NB4 (cell line): Measurements from ENCODE around the gene AP4S1.

Experiments used
- DNase-seq: peaks from one replicate; pipeline ENCODE4 v3.0.0; 2010; ENCODE audit warnings: low read depth
- H3K4me3 ChIP-seq: one replicate; pipeline ENCODE4 v1.5.1; 2011; ENCODE audit warnings: mild to moderate bottlenecking, low read depth, low read length, moderate library complexity
- MYC ChIP-seq: IDR thresholded peaks from 2 replicates; pipeline ENCODE4 v1.6.1; 2011; ENCODE audit warnings: low read depth, low read length
- POLR2A ChIP-seq: IDR thresholded peaks from 2 replicates; pipeline ENCODE4 v1.6.1; 2011; ENCODE audit warnings: mild to moderate bottlenecking; ENCODE audit not compliant: insufficient read length; ENCODE audit errors: extremely low read depth
- TF ChIP-seq, protein P1 (sequence below): IDR thresholded peaks from one replicate; pipeline ENCODE4 v1.5.1; 2012; ENCODE audit warnings: low read depth, low read length
- TF ChIP-seq, protein P2 (sequence below): IDR thresholded peaks from 2 replicates; pipeline ENCODE4 v1.6.1; 2011; ENCODE audit warnings: low read depth, low read length

The AP4S1 gene

DNA sequence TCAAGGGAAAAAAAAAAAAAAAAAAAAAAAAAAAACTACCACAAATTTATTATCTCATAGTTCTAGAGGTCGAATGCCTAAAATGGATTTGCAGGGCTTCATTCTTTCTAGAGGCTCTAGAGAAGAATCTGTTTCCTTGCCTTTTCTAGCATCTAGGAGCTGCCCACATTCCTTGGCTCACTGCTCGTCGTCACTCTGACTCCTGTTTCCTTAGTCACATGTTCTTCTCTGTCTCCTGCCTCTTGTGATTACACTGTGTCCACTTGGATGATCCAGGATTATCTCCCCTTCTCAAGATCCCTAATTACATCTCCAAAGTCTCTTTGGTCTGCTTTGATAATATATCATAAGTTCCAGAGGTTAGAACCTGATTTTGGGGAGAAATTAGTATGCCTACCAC, 93.4 kb downstream of the AP4S1 start:
- H3K4me3 ChIP-seq = no peak overlapping the region
- DNase-seq = no peak
- no peak for TF ChIP-seq POLR2A
- TF ChIP-seq, protein P1, sequence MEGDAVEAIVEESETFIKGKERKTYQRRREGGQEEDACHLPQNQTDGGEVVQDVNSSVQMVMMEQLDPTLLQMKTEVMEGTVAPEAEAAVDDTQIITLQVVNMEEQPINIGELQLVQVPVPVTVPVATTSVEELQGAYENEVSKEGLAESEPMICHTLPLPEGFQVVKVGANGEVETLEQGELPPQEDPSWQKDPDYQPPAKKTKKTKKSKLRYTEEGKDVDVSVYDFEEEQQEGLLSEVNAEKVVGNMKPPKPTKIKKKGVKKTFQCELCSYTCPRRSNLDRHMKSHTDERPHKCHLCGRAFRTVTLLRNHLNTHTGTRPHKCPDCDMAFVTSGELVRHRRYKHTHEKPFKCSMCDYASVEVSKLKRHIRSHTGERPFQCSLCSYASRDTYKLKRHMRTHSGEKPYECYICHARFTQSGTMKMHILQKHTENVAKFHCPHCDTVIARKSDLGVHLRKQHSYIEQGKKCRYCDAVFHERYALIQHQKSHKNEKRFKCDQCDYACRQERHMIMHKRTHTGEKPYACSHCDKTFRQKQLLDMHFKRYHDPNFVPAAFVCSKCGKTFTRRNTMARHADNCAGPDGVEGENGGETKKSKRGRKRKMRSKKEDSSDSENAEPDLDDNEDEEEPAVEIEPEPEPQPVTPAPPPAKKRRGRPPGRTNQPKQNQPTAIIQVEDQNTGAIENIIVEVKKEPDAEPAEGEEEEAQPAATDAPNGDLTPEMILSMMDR = no peak
- no peak for TF ChIP-seq MYC
- TF ChIP-seq, protein P2, sequence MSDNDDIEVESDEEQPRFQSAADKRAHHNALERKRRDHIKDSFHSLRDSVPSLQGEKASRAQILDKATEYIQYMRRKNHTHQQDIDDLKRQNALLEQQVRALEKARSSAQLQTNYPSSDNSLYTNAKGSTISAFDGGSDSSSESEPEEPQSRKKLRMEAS = no peak

DNA sequence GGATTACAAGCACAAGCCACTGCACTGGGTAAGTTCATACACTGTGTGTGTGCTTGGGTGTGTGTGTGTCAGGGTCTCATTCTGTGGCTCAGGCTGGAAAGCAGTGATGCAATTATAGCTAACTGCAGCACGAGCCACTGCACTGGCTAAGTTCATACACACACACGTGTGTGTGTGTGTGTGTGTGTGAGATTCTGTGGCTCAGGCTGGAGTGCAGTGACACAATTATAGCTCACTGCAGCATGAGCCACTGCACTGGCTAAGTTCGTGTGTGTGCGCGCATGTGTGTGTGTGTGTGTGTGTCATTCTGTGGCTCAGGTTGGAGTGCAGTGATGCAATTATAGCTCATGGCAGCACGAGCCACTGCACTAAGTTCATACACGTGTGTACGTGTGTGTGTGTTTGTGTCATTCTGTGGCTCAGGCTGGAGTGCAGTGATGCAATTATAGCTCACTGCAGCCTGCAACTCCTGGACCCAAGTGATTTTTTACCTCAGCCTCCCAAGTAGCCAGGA, 96.7 kb downstream of the AP4S1 start:
- TF ChIP-seq MYC (no peak), POLR2A (no peak)
- TF ChIP-seq, protein P2 = no peak
- TF ChIP-seq, protein P1 = no peak
- no peak overlapping the region for H3K4me3 ChIP-seq
- DNase-seq = peak; percentile 13

DNA sequence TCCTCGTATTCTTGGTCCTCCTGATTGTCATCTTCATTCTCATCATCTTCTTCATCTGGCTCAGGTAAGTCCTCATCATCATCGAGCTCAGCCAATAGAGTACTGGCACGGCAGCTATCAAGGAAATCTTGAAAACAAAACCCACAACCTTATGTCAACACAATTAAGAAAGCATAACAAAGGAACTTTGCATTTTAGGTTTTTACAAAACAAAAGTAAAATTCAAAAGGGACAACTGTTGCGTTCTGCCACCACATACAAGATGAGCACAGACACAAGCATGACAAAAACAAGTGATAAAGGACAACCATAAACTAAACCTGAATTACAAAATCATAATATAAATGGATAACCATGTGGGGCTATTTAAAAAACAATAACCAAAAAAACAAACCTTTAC, 97.5 kb downstream of the AP4S1 start:
- no peak for DNase-seq
- H3K4me3 ChIP-seq = no peak overlapping the region
- TF ChIP-seq MYC = no peak
- TF ChIP-seq, protein P1 = no peak
- TF ChIP-seq, protein P2 = no peak
- no peak for TF ChIP-seq POLR2A

DNA sequence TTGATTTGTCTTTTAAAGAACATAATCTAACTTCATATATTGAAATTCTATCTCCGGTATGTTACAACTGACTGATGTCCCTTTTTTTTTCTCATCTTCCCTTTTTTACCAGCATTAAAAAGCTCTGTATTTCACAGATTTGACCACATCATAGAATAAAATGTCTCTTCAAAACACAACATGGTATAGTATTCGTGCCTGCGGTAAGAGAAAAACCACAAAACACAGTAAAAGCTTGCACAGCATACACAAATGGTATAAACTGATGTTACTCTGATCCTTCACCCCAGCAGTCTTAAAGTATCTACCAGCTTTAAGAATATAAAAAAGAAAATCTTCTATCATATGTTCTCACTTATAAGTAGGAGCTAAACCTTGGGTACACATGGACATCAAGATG, 98.7 kb downstream of the AP4S1 start:
- DNase-seq = no peak
- TF ChIP-seq POLR2A (no peak), MYC (no peak)
- TF ChIP-seq, protein P1 = no peak
- TF ChIP-seq, protein P2 = no peak
- no peak overlapping the region for H3K4me3 ChIP-seq

DNA sequence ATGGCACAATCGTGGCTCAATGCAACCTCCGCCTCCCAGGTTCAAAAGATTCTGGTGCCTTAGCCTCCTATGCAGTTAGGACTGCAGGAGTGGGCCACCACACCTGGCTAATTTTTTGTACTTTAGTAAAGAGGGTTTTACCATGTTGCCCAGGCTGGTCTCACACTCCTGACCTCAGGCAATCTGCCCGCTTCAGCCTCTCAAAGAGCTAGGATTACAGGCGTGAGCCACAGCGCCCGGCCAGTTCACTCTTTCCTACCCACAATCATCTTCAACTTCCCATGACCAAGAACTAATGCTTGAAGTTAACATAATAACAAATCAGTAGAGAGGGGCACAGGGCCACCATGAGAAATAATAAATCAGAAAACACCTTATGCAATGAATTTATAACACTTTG, 99.8 kb downstream of the AP4S1 start:
- TF ChIP-seq MYC (no peak), POLR2A (no peak)
- TF ChIP-seq, protein P2 = no peak
- TF ChIP-seq, protein P1 = no peak
- no peak for DNase-seq
- no peak overlapping the region for H3K4me3 ChIP-seq

DNA sequence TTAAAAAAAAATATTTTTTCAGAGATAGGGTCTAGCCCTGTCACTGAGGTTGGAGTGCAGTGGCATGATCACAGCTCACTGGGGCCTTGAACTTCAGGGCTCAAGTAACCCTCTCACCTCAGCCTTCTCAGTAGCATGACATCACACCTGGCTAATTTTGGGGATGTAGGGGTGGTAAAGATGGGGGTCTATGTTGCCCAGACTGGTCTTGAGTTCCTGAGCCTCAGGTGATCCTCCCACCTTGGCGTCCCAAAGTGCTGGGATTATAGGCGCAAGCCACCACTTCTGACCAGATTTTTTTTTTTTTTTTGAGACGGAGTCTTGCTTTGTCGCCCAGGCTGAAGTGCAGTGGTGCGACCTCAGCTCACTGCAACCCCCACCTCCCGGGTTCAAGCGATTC, 101.2 kb downstream of the AP4S1 start:
- TF ChIP-seq, protein P1 = no peak
- TF ChIP-seq POLR2A (no peak), MYC (no peak)
- TF ChIP-seq, protein P2 = no peak
- H3K4me3 ChIP-seq = no peak overlapping the region
- no peak for DNase-seq
